OCI-LY3 (cell line): ENCODE measurements around the gene CALCR.

Experiments
- H2AFZ ChIP-seq: fragments of 200-600, 300-600 bp; shearing (Covaris generic); 2 replicates; pipeline ENCODE4 v1.6.0; 2014; ENCODE audit warnings: antibody characterized with exemption, low read depth, low read length
- H3K27ac ChIP-seq: fragments of 200-600, 300-600 bp; sonication (generic); 2 replicates; pipeline ENCODE4 v1.5.1; 2014; ENCODE audit warnings: mild to moderate bottlenecking, low read length, moderate library complexity, mixed read lengths
- H3K27me3 ChIP-seq: fragments of 200-600, 300-600 bp; sonication (generic); 2 replicates; pipeline ENCODE4 v1.6.1; 2014; ENCODE audit warnings: low read depth, low read length, mixed read lengths
- H3K36me3 ChIP-seq: fragments of 200-600, 300-600 bp; sonication (generic); replicated peaks from 2 replicates; pipeline ENCODE3; 2014; ENCODE audit warnings: low read depth, low read length, mixed read lengths
- H3K4me1 ChIP-seq: fragments of 300-600, 200-600 bp; sonication (generic); 2 replicates; pipeline ENCODE4 v1.6.1; 2014; ENCODE audit warnings: low read length, mixed read lengths
- H3K4me2 ChIP-seq: fragments of 200-600, 300-600 bp; sonication (generic); 2 replicates; pipeline ENCODE4 v1.6.1; 2014; ENCODE audit warnings: low read length, mixed read lengths
- H3K4me3 ChIP-seq: fragments of 300-600, 200-600 bp; sonication (generic); 2 replicates; pipeline ENCODE4 v1.5.1; 2014; ENCODE audit warnings: antibody characterized with exemption, mild to moderate bottlenecking, low read length, moderate library complexity
- H3K79me2 ChIP-seq: fragments of 300-600, 200-600 bp; shearing (Covaris generic); 2 replicates; pipeline ENCODE4 v1.6.1; 2014; ENCODE audit warnings: mild to moderate bottlenecking, low read length, mixed read lengths
- H3K9ac ChIP-seq: fragments of 300-600, 200-600 bp; shearing (Covaris generic); 2 replicates; pipeline ENCODE4 v1.6.0; 2014; ENCODE audit warnings: mild to moderate bottlenecking, low read length, moderate library complexity
- H3K9me3 ChIP-seq: fragments of 200-600, 300-600 bp; shearing (Covaris generic); 2 replicates; pipeline ENCODE4 v1.6.1; 2014; ENCODE audit warnings: low read length, mixed read lengths; ENCODE audit not compliant: insufficient read depth
- H4K20me1 ChIP-seq: fragments of 200-600, 300-600 bp; sonication (generic); 2 replicates; pipeline ENCODE4 v1.6.1; 2016; ENCODE audit warnings: low read length, mixed read lengths; ENCODE audit not compliant: insufficient read depth
- CTCF ChIP-seq: fragments of 200-600, 300-600 bp; sonication (generic); IDR thresholded peaks from 2 replicates; pipeline ENCODE4 v1.5.1; 2014; ENCODE audit warnings: antibody characterized with exemption, low read length, low read depth
- EZH2phosphoT487 ChIP-seq: fragments of 200-600 bp; shearing (Covaris generic); IDR thresholded peaks from 2 replicates; pipeline ENCODE4 v1.6.1; 2018; ENCODE audit warnings: antibody characterized with exemption, mixed run types, low read depth

CALCR gene

GRCh38 chr7:93476491-93477344, 97.8 kb downstream of the CALCR start:
- no peak overlapping the region for H3K4me2 ChIP-seq
- H3K4me3 ChIP-seq = no peak overlapping the region
- no peaks in the 10 kb centered on the region for H3K27me3 ChIP-seq
- TF ChIP-seq EZH2phosphoT487 = no peak
- TF ChIP-seq CTCF = no peak
- H3K4me1 ChIP-seq = no peaks in the 10 kb centered on the region
- no peaks in the 10 kb centered on the region for H3K9me3 ChIP-seq
- no peaks in the 10 kb centered on the region for H3K36me3 ChIP-seq
- no peak overlapping the region for H3K27ac ChIP-seq
- H3K79me2 ChIP-seq = no peaks in the 10 kb centered on the region
- H4K20me1 ChIP-seq = no peaks in the 10 kb centered on the region
- H3K9ac ChIP-seq = no peak overlapping the region
- H2AFZ ChIP-seq = no peak overlapping the region

- Histone ChIP-seq H3K4me3 (no peak overlapping the region), H3K9ac (no peak overlapping the region), H3K4me2 (no peak overlapping the region)
Measured at GRCh38 chr7:93475811-93476210, 98.7 kb downstream of the CALCR start.

GRCh38 chr7:93471456-93471855, 103.1 kb downstream of the CALCR start:
- no peaks in the 10 kb centered on the region for H3K36me3 ChIP-seq
- H3K9me3 ChIP-seq = no peaks in the 10 kb centered on the region
- H3K27ac ChIP-seq = no peak overlapping the region
- no peaks in the 10 kb centered on the region for H3K27me3 ChIP-seq
- H3K4me1 ChIP-seq = no peaks in the 10 kb centered on the region
- H3K79me2 ChIP-seq = no peaks in the 10 kb centered on the region
- no peaks in the 10 kb centered on the region for H4K20me1 ChIP-seq
- TF ChIP-seq CTCF = no peak
- TF ChIP-seq EZH2phosphoT487 = no peak
- H2AFZ ChIP-seq = no peak overlapping the region
- H3K4me2 ChIP-seq = no peak overlapping the region
- H3K4me3 ChIP-seq = no peak overlapping the region
- no peak overlapping the region for H3K9ac ChIP-seq

More at GRCh38 chr7:93475811-93476210, 98.7 kb downstream of the CALCR start:
- Histone ChIP-seq H3K36me3 (no peaks in the 10 kb centered on the region), H3K79me2 (no peaks in the 10 kb centered on the region), H4K20me1 (no peaks in the 10 kb centered on the region), H3K27me3 (no peaks in the 10 kb centered on the region), H3K4me1 (no peaks in the 10 kb centered on the region), H3K27ac (no peak overlapping the region), H3K9me3 (no peaks in the 10 kb centered on the region), H2AFZ (no peak overlapping the region)
- TF ChIP-seq CTCF (no peak), EZH2phosphoT487 (no peak)

GRCh38 chr7:93463764-93464163, 110.8 kb downstream of the CALCR start:
- Histone ChIP-seq H4K20me1 (no peaks in the 10 kb centered on the region), H3K4me1 (peaks cover 8% of the 10 kb centered on the region), H3K36me3 (no peaks in the 10 kb centered on the region), H3K4me2 (no peak overlapping the region), H3K9me3 (no peaks in the 10 kb centered on the region), H2AFZ (no peak overlapping the region), H3K27me3 (no peaks in the 10 kb centered on the region), H3K9ac (no peak overlapping the region), H3K4me3 (no peak overlapping the region), H3K79me2 (no peaks in the 10 kb centered on the region), H3K27ac (no peak overlapping the region)
- no peak for TF ChIP-seq CTCF
- no peak for TF ChIP-seq EZH2phosphoT487
